Effector memory CD8-positive, alpha-beta T cell (primary cell): ENCODE results near the gene APBB1IP.
"Not testable (repeated sequence)": the region's sequence is repeated elsewhere in the genome, so short reads cannot be mapped to it uniquely, and the experiment has no call there.

Experiments
- ATAC-seq: fragments of 150-1000 bp; cut with Tn5 transposase; replicated peaks from 2 replicates; pipeline ENCODE4 v1.10.0; 2021; ENCODE audit warnings: mild to moderate bottlenecking, moderate library complexity
- DNase-seq, 3 experiments: peaks; one replicate each; pipeline ENCODE4 v3.0.0; 2021
- H3K27ac Mint-ChIP-seq, 2 donors: one replicate each; pipeline ENCODE4 v1.8.0; 2022; ENCODE audit warnings: mild to moderate bottlenecking in 2 of 2, mixed read lengths in 2 of 2, moderate library complexity in 2 of 2
- H3K27me3 Mint-ChIP-seq, 2 donors: one replicate each; pipeline ENCODE4 v1.8.0; 2022; ENCODE audit warnings: mixed read lengths in 2 of 2
- H3K36me3 Mint-ChIP-seq: one replicate; pipeline ENCODE4 v1.8.0; 2022; ENCODE audit warnings: mild to moderate bottlenecking, moderate library complexity, mixed read lengths; ENCODE audit not compliant: insufficient read depth
- H3K4me1 Mint-ChIP-seq, 2 donors: one replicate each; pipeline ENCODE4 v1.8.0; 2022; ENCODE audit warnings: low read depth in 2 of 2, mixed read lengths in 2 of 2
- H3K4me3 Mint-ChIP-seq, 2 donors: one replicate each; pipeline ENCODE4 v1.8.0; 2022; ENCODE audit warnings: mild to moderate bottlenecking in 2 of 2, mixed read lengths in 2 of 2, moderate library complexity in 2 of 2
- H3K9me3 Mint-ChIP-seq, 2 donors: one replicate each; pipeline ENCODE4 v1.8.0; 2022; ENCODE audit warnings: mixed read lengths in 2 of 2

Gene APBB1IP

DNA sequence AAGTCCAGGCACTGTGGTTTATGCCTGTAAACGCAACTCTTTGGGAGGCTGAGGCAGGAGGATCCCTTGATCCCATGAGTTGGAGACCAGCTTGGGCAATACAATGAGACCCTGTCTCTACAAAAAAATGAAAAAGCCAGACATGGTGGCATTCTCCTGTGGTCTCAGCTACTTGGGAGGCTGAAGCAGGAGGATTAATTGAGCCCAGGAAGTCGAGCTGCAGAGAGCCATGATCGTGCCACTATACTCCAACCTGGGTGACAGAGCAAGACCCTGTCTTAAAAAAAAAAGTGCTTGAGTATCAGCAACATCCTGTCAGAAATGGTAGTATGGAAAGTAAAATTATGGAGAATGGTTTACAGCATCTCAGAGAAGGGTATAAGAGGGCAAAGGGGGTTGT lies 11.6 kb downstream of the APBB1IP start:
- Mint-ChIP-seq H3K4me1 (peaks cover 63 to 80% of the 10 kb centered on the region in 2 donors), H3K27me3 (no peaks in the 10 kb centered on the region), H3K4me3 (peak overlapping the region; percentile 68 to 87)

GRCh38 chr10:26451903-26452302 lies 13.8 kb downstream of the APBB1IP start:
- Mint-ChIP-seq H3K9me3 (peaks cover 0 to under 1% of the 10 kb centered on the region in 2 donors), H3K4me1 (peaks cover 66 to 80% of the 10 kb centered on the region in 2 donors), H3K4me3 (peak overlapping the region in 1 of 2 donors; percentile 40), H3K27ac (peak overlapping the region; percentile 95 to 97), H3K27me3 (no peaks in the 10 kb centered on the region), H3K36me3 (peaks cover 26% of the 10 kb centered on the region)
- DNase-seq (no peak), ATAC-seq (no peak)

More for the DNA sequence above, 11.6 kb downstream of the APBB1IP start:
- Mint-ChIP-seq H3K9me3 (peaks cover 0 to 7% of the 10 kb centered on the region in 2 donors), H3K36me3 (peaks cover 38% of the 10 kb centered on the region), H3K27ac (peak overlapping the region; percentile 95 to 97)
- no peak for ATAC-seq
- DNase-seq = no peak

DNA sequence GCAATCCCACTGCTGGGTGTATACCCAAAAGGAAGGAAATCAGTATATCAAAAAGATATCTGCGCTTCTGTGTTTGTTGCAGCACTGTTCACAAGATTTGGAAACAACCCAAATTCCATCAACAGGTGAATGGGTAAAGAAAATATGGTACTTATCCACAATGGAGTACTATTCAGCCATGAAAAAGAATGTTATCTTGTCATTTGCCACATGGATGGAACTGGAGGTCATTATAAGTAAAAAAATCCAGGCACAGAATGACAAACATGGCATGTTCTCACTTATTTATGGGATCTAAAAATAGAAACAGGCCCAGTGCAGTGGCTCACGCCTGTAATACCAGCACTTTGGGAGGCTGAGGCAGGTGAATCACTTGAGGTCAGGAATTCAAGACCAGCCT lies 15.7 kb downstream of the APBB1IP start:
- DNase-seq (no peak), ATAC-seq (no peak)
- no peaks in the 10 kb centered on the region for H3K9me3 Mint-ChIP-seq
- peaks cover 22% of the 10 kb centered on the region for H3K36me3 Mint-ChIP-seq
- H3K27me3 Mint-ChIP-seq = no peaks in the 10 kb centered on the region
- H3K4me1 Mint-ChIP-seq = peaks cover 72 to 81% of the 10 kb centered on the region in 2 donors
- H3K27ac Mint-ChIP-seq = peak overlapping the region; percentile 68 to 97
- peak overlapping the region in 1 of 2 donors; percentile 66 for H3K4me3 Mint-ChIP-seq

GRCh38 chr10:26454891-26455290 lies 16.8 kb downstream of the APBB1IP start:
- no peaks in the 10 kb centered on the region for H3K27me3 Mint-ChIP-seq
- H3K9me3 Mint-ChIP-seq = no peaks in the 10 kb centered on the region
- DNase-seq (no peak), ATAC-seq (no peak)
- H3K27ac Mint-ChIP-seq = peak overlapping the region; percentile 79 to 87
- peaks cover 15% of the 10 kb centered on the region for H3K36me3 Mint-ChIP-seq
- H3K4me3 Mint-ChIP-seq = peak overlapping the region; percentile 35 to 70
- peaks cover 62 to 74% of the 10 kb centered on the region in 2 donors for H3K4me1 Mint-ChIP-seq

DNA sequence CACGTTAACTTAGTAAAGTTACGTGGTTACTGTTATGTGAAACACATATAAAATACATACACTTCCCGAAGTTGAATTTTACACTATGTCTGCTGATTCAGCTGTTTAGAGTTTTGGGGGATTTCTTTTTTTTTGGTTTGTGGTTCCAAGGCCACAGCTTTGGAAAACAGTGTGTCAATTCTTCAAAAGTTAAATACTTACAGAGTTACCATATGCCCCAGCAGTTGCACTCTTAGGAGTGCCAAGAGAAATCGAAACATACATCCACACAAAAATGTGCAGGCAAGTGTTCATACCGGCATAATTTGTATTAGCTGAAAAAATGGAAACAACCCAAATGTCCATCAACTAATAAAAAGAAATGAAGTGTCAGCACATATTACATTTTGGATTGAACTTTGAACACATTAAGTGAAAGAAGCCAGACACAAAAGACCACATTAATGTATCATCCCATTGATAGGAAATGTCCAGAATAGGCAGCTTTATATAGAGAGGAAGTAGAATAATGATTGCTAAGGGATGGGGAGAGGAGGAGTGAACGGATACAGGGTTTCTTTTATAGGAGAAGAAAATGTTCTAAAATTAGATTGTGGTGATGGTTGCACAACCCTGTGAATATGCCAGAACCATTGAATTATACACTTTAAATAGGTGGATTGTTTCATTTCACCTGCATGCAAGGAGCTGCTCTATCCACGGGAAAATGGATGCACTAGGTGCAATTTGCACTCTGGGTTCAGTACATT lies 17.6 kb downstream of the APBB1IP start:
- no peak for DNase-seq
- H3K9me3 Mint-ChIP-seq = no peaks in the 10 kb centered on the region
- peaks cover 60 to 72% of the 10 kb centered on the region in 2 donors for H3K4me1 Mint-ChIP-seq
- H3K27me3 Mint-ChIP-seq = no peaks in the 10 kb centered on the region
- H3K4me3 Mint-ChIP-seq = peak overlapping the region; percentile 35 to 70
- peak overlapping the region; percentile 79 to 87 for H3K27ac Mint-ChIP-seq
- H3K36me3 Mint-ChIP-seq = peaks cover 15% of the 10 kb centered on the region
- peak; percentile 8 for ATAC-seq

GRCh38 chr10:26457088-26457487 lies 18.9 kb downstream of the APBB1IP start:
- no peak for DNase-seq
- H3K27ac Mint-ChIP-seq = peak overlapping the region; percentile 72 to 87
- no peak for ATAC-seq
- no peaks in the 10 kb centered on the region for H3K9me3 Mint-ChIP-seq
- peak overlapping the region in 1 of 2 donors; percentile 70 for H3K4me3 Mint-ChIP-seq
- no peaks in the 10 kb centered on the region for H3K27me3 Mint-ChIP-seq
- peaks cover 15% of the 10 kb centered on the region for H3K36me3 Mint-ChIP-seq
- H3K4me1 Mint-ChIP-seq = peaks cover 54 to 68% of the 10 kb centered on the region in 2 donors

GRCh38 chr10:26460736-26461135 lies 22.6 kb downstream of the APBB1IP start:
- Mint-ChIP-seq H3K4me1 (peaks cover 51 to 77% of the 10 kb centered on the region in 2 donors), H3K27ac (peak overlapping the region in 1 of 2 donors; percentile 3), H3K27me3 (no peaks in the 10 kb centered on the region), H3K36me3 (peaks cover 14% of the 10 kb centered on the region), H3K9me3 (no peaks in the 10 kb centered on the region), H3K4me3 (no peak overlapping the region)
- ATAC-seq (no peak), DNase-seq (no peak)

- Mint-ChIP-seq H3K27me3 (no peaks in the 10 kb centered on the region), H3K27ac (peak overlapping the region; percentile 68 to 91), H3K36me3 (peaks cover 20% of the 10 kb centered on the region), H3K4me3 (peak overlapping the region; percentile 25 to 29), H3K9me3 (no peaks in the 10 kb centered on the region), H3K4me1 (peaks cover 53 to 80% of the 10 kb centered on the region in 2 donors)
- no peak for ATAC-seq
- no peak for DNase-seq
These were observed 25.8 kb downstream of the APBB1IP start for GRCh38 chr10:26463986-26464385.

- DNase-seq (no peak), ATAC-seq (no peak)
These were observed 26.6 kb downstream of the APBB1IP start for GRCh38 chr10:26464632-26465280.

DNA sequence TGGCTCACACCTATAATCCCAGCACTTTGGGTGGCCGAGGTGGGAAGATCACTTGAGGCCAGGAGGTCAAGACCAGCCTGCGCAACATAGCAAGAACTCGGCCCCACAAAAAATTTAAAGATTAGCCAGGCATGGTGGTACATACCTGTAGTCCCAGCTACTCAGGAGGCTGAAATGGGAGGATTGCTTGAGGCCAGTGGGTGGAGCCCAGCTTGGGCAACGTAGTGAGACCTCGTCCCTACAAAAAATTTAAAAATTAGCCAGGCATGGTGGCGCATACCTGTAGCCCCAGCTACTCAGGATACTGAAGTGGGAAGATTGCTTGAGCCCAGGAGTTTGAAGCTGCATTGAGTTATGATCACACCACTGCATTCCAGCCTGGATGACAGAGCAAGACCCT lies 28.4 kb downstream of the APBB1IP start:
- not testable (repeated sequence) for ATAC-seq, H3K9me3 Mint-ChIP-seq, H3K4me3 Mint-ChIP-seq, H3K27me3 Mint-ChIP-seq, DNase-seq
- peaks cover 67 to 89% of the 10 kb centered on the region in 2 donors for H3K4me1 Mint-ChIP-seq
- H3K36me3 Mint-ChIP-seq = peaks cover 26% of the 10 kb centered on the region
- peak overlapping the region; percentile 54 to 91 for H3K27ac Mint-ChIP-seq

More at GRCh38 chr10:26464632-26465280, 26.6 kb downstream of the APBB1IP start:
- Mint-ChIP-seq H3K36me3 (peaks cover 21% of the 10 kb centered on the region), H3K4me1 (peaks cover 60 to 84% of the 10 kb centered on the region in 2 donors), H3K27ac (peak overlapping the region; percentile 68 to 91), H3K27me3 (no peaks in the 10 kb centered on the region), H3K9me3 (no peaks in the 10 kb centered on the region), H3K4me3 (peak overlapping the region in 1 of 2 donors; percentile 31)

- peak overlapping the region; percentile 73 to 77 for H3K4me3 Mint-ChIP-seq
- DNase-seq = no peak
- peaks cover 26% of the 10 kb centered on the region for H3K36me3 Mint-ChIP-seq
- no peaks in the 10 kb centered on the region for H3K9me3 Mint-ChIP-seq
- peak overlapping the region; percentile 39 to 54 for H3K27ac Mint-ChIP-seq
- ATAC-seq = peak; percentile 23
- H3K4me1 Mint-ChIP-seq = peaks cover 77 to 92% of the 10 kb centered on the region in 2 donors
- H3K27me3 Mint-ChIP-seq = no peaks in the 10 kb centered on the region
These were observed 29.5 kb downstream of the APBB1IP start for GRCh38 chr10:26467639-26468038.

DNA sequence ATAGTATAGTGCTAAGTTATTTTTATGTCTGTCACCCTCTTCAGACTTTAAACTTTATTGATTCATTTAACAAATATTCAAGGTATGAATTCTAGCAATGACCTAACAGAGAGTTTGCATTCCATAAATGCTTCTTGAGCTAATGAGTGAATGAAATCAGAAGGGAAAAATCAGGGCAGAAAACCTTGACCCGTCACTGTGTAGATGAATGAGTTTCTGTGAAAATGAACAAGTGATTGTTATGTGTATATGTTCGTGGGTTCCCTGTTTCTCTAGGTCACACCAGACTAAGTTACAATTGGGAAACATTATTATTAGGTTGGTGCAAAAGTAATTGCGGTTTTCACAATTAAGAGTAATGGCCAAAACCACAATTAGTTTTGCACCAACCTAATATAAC lies 30.1 kb downstream of the APBB1IP start:
- ATAC-seq (no peak), DNase-seq (no peak)
- H3K4me3 Mint-ChIP-seq = peak overlapping the region; percentile 73 to 77
- H3K27me3 Mint-ChIP-seq = no peaks in the 10 kb centered on the region
- peak overlapping the region; percentile 39 to 54 for H3K27ac Mint-ChIP-seq
- peaks cover 24% of the 10 kb centered on the region for H3K36me3 Mint-ChIP-seq
- H3K4me1 Mint-ChIP-seq = peaks cover 76 to 90% of the 10 kb centered on the region in 2 donors
- no peaks in the 10 kb centered on the region for H3K9me3 Mint-ChIP-seq

DNA sequence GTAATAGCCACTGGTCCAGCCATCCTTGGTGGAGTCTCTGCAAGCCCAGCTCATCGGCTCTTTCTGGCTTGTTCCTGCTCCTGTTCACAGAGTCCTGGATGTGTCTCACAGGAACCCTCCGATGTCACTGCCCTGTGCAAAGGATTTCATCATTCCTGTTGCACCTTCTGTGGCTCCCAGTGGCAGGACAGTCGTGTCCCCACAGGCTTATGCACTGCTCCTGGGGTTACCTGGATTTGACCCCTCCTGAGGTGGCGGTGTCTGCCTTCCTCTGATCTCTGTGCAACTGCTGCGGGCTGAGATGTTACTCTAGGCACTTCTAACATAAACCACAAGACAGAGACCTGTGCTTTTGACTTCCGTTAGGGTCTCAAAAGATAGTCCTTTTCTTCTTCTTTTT lies 30.6 kb downstream of the APBB1IP start:
- DNase-seq (peak; percentile 44 to 53 (median 47)), ATAC-seq (peak; percentile 89)
- H3K27ac Mint-ChIP-seq = peak overlapping the region; percentile 39 to 54
- H3K4me1 Mint-ChIP-seq = peaks cover 76 to 87% of the 10 kb centered on the region in 2 donors
- no peaks in the 10 kb centered on the region for H3K27me3 Mint-ChIP-seq
- peaks cover 28% of the 10 kb centered on the region for H3K36me3 Mint-ChIP-seq
- no peaks in the 10 kb centered on the region for H3K9me3 Mint-ChIP-seq
- peak overlapping the region; percentile 73 to 77 for H3K4me3 Mint-ChIP-seq

DNA sequence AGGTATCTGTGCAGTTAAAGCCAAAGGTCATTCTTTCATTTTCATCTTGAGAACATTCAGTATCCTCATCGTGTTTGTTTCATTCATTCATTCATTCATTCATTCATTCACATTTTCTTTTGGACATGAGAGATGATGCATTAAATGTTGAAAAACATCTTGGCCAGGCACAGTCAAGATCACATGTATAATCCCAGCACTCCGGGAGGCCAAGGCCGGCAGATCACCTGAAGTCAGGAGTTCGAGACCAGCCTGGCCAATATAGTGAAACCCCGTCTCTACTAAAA lies 34.3 kb downstream of the APBB1IP start:
- Mint-ChIP-seq H3K9me3 (no peaks in the 10 kb centered on the region), H3K27ac (peak overlapping the region; percentile 39 to 54), H3K27me3 (no peaks in the 10 kb centered on the region)

More for the DNA sequence above, 34.3 kb downstream of the APBB1IP start:
- no peak for DNase-seq
- peak overlapping the region; percentile 21 to 64 for H3K4me3 Mint-ChIP-seq
- peaks cover 20% of the 10 kb centered on the region for H3K36me3 Mint-ChIP-seq
- H3K4me1 Mint-ChIP-seq = peaks cover 70 to 77% of the 10 kb centered on the region in 2 donors
- ATAC-seq = no peak
